Endodermal cell (in vitro differentiated cells): Measurements from ENCODE around the gene PLD2. TPM values are rescaled to one million over a fixed set of nuclear protein-coding genes. Genes with fewer than 3 reads are reported as not detected.

ENCODE experiments used
- DNase-seq: peaks from one replicate; pipeline ENCODE4 v3.0.0-alpha.2; 2017
- H3K27ac ChIP-seq: 2 replicates; pipeline ENCODE4 v1.5.1; 2013; ENCODE audit warnings: mild to moderate bottlenecking, low read depth, low read length, moderate library complexity
- H3K27me3 ChIP-seq: 2 replicates; pipeline ENCODE4 v1.6.1; 2013; ENCODE audit warnings: mild to moderate bottlenecking, low read length, moderate library complexity; ENCODE audit not compliant: insufficient read depth, control insufficient read depth, poor library complexity, severe bottlenecking
- H3K36me3 ChIP-seq: 2 replicates; pipeline ENCODE4 v1.7.0; 2013; ENCODE audit warnings: mild to moderate bottlenecking, low read length, moderate library complexity; ENCODE audit not compliant: control insufficient read depth, insufficient read depth
- H3K4me1 ChIP-seq: one replicate; pipeline ENCODE4 v1.7.0; 2013; ENCODE audit warnings: low read length; ENCODE audit not compliant: control insufficient read depth, insufficient read depth
- H3K4me3 ChIP-seq: 2 replicates; pipeline ENCODE4 v1.5.1; 2013; ENCODE audit warnings: mild to moderate bottlenecking, low read length, moderate library complexity
- H3K9ac ChIP-seq: 2 replicates; pipeline ENCODE4 v1.6.1; 2013; ENCODE audit warnings: mild to moderate bottlenecking, low read length, moderate library complexity; ENCODE audit not compliant: poor library complexity, severe bottlenecking; ENCODE audit errors: extremely low read depth
- H3K9me3 ChIP-seq: 2 replicates; pipeline ENCODE4 v1.6.1; 2013; ENCODE audit warnings: mild to moderate bottlenecking, low read length, moderate library complexity; ENCODE audit not compliant: control insufficient read depth
- H3K27ac Mint-ChIP-seq: 2 replicates; pipeline ENCODE4 v1.8.0; 2020; ENCODE audit warnings: mixed read lengths
- H3K27me3 Mint-ChIP-seq: 2 replicates; pipeline ENCODE4 v1.8.0; 2021; ENCODE audit warnings: mild to moderate bottlenecking, mixed read lengths; ENCODE audit not compliant: insufficient read depth
- H3K36me3 Mint-ChIP-seq: 2 replicates; pipeline ENCODE4 v1.8.0; 2020; ENCODE audit warnings: low read depth, mixed read lengths
- H3K4me1 Mint-ChIP-seq: 2 replicates; pipeline ENCODE4 v1.8.0; 2020; ENCODE audit warnings: mixed read lengths
- H3K4me3 Mint-ChIP-seq: 2 replicates; pipeline ENCODE4 v1.8.0; 2020; ENCODE audit warnings: mild to moderate bottlenecking, moderate library complexity, mixed read lengths
- H3K9me3 Mint-ChIP-seq: 2 replicates; pipeline ENCODE4 v1.8.0; 2020; ENCODE audit warnings: mild to moderate bottlenecking, mixed read lengths
- WGBS, 2 experiments: methylation state at CpG; one replicate each; pipeline versions ENCODE4 v1.1.5 to v1.1.7; 2013; ENCODE audit warnings: missing lambda C conversion rate in 2 of 2, mixed read lengths in 1 of 2; ENCODE audit not compliant: insufficient coverage in 1 of 2, insufficient read length in 1 of 2; 5-methylcytosine and 5-hydroxymethylcytosine counted together
- total RNA-seq, 2 donors: library from RNA; stranded (reverse); fragmentation: NEBNext Ultra II Directional in 1 of 2; extraction: Animal tissue kit (Norgen Biotek cat#: 25700) in 1 of 2; gene quantifications; 2 replicates in 1 of 2; 3 replicates in 1 of 2; pipeline ENCODE4 v1.2.1, GENCODE V29; 2021
- TF ChIP-seq, protein P1 (sequence below): fragments of 200-600 bp; sonication (generic); conservative IDR thresholded peaks from 2 replicates; pipeline ENCODE4 v1.5.0; 2021; ENCODE audit warnings: antibody characterized with exemption, mild to moderate bottlenecking

PLD2 gene
- total RNA-seq, 2 donors from 2014 or later: 72.7 to 75.2 TPM

- Mint-ChIP-seq H3K36me3 (no peaks in the 10 kb centered on the region), H3K27me3 (peaks cover 69% of the 10 kb centered on the region), H3K4me3 (peak overlapping the region; percentile 67), H3K4me1 (peaks cover 6% of the 10 kb centered on the region), H3K27ac (peak overlapping the region; percentile 44), H3K9me3 (no peaks in the 10 kb centered on the region)
- H3K9me3 ChIP-seq: peaks cover 2% of the 10 kb centered on the region
- no peaks in the 10 kb centered on the region for H3K36me3 ChIP-seq
- no peak overlapping the region for H3K27ac ChIP-seq
- no peaks in the 10 kb centered on the region for H3K4me1 ChIP-seq
- TF ChIP-seq, protein P1, sequence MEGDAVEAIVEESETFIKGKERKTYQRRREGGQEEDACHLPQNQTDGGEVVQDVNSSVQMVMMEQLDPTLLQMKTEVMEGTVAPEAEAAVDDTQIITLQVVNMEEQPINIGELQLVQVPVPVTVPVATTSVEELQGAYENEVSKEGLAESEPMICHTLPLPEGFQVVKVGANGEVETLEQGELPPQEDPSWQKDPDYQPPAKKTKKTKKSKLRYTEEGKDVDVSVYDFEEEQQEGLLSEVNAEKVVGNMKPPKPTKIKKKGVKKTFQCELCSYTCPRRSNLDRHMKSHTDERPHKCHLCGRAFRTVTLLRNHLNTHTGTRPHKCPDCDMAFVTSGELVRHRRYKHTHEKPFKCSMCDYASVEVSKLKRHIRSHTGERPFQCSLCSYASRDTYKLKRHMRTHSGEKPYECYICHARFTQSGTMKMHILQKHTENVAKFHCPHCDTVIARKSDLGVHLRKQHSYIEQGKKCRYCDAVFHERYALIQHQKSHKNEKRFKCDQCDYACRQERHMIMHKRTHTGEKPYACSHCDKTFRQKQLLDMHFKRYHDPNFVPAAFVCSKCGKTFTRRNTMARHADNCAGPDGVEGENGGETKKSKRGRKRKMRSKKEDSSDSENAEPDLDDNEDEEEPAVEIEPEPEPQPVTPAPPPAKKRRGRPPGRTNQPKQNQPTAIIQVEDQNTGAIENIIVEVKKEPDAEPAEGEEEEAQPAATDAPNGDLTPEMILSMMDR: peak; percentile 85
- DNase-seq: peak; percentile 93
- peak overlapping the region; percentile 91 for H3K4me3 ChIP-seq
- peak overlapping the region; percentile 67 for H3K9ac ChIP-seq
- H3K27me3 ChIP-seq: peaks cover 67% of the 10 kb centered on the region
- WGBS, 2 experiments: 1 to 2% methylated on average over 20 to 91 of the region's 91 CpGs
These were observed 16.8 kb upstream of the PLD2 start for GRCh38 chr17:4789951-4790704.

GRCh38 chr17:4790705-4791088 is 16.3 kb upstream of the PLD2 start:
- DNase-seq: no peak
- Histone ChIP-seq H3K4me3 (peak overlapping the region; percentile 91), H3K27ac (no peak overlapping the region), H3K9ac (no peak overlapping the region), H3K27me3 (peaks cover 61% of the 10 kb centered on the region), H3K9me3 (peaks cover 5% of the 10 kb centered on the region), H3K36me3 (no peaks in the 10 kb centered on the region), H3K4me1 (no peaks in the 10 kb centered on the region)
- Mint-ChIP-seq H3K36me3 (no peaks in the 10 kb centered on the region), H3K4me3 (peak overlapping the region; percentile 67), H3K27me3 (peaks cover 64% of the 10 kb centered on the region), H3K27ac (no peak overlapping the region), H3K4me1 (peaks cover 6% of the 10 kb centered on the region), H3K9me3 (peaks cover under 1% of the 10 kb centered on the region)
- TF ChIP-seq, protein P1: no peak
- WGBS, 2 experiments: 70 to 94% methylated on average over 5 to 7 of the region's 7 CpGs

GRCh38 chr17:4795168-4795567 is 11.8 kb upstream of the PLD2 start:
- H3K4me1 ChIP-seq: no peaks in the 10 kb centered on the region
- TF ChIP-seq, protein P1: no peak
- peaks cover 5% of the 10 kb centered on the region for H3K9me3 ChIP-seq
- Mint-ChIP-seq H3K36me3 (peaks cover 16% of the 10 kb centered on the region), H3K27me3 (peaks cover 32% of the 10 kb centered on the region), H3K27ac (no peak overlapping the region), H3K9me3 (peaks cover 2% of the 10 kb centered on the region), H3K4me3 (peak overlapping the region; percentile 99), H3K4me1 (peaks cover 2% of the 10 kb centered on the region)
- DNase-seq: no peak
- H3K27ac ChIP-seq: no peak overlapping the region
- H3K27me3 ChIP-seq: peaks cover 25% of the 10 kb centered on the region
- H3K4me3 ChIP-seq: peak overlapping the region; percentile 98
- H3K36me3 ChIP-seq: peaks cover 20% of the 10 kb centered on the region
- H3K9ac ChIP-seq: no peak overlapping the region
- 100% methylated on average over 1 of the region's 1 CpG; no CpG with 5 or more reads in 1 of the 2 experiments for WGBS, 2 experiments
